Purkinje cell (primary cell): ENCODE results near the gene CALR3. TPM values are rescaled to one million over a fixed set of nuclear protein-coding genes. Genes with fewer than 3 reads are reported as not detected.

Source experiments
- polyA plus RNA-seq: library from polyadenylated mRNA; unstranded; fragments of >200 nt; fragmentation: Nextera tagmentation; gene quantifications from 2 replicates; pipeline ENCODE4 v1.2.1, GENCODE V29; 2014

CALR3 gene, protein sequence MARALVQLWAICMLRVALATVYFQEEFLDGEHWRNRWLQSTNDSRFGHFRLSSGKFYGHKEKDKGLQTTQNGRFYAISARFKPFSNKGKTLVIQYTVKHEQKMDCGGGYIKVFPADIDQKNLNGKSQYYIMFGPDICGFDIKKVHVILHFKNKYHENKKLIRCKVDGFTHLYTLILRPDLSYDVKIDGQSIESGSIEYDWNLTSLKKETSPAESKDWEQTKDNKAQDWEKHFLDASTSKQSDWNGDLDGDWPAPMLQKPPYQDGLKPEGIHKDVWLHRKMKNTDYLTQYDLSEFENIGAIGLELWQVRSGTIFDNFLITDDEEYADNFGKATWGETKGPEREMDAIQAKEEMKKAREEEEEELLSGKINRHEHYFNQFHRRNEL
- not detected in 2 replicates for polyA plus RNA-seq

DNA sequence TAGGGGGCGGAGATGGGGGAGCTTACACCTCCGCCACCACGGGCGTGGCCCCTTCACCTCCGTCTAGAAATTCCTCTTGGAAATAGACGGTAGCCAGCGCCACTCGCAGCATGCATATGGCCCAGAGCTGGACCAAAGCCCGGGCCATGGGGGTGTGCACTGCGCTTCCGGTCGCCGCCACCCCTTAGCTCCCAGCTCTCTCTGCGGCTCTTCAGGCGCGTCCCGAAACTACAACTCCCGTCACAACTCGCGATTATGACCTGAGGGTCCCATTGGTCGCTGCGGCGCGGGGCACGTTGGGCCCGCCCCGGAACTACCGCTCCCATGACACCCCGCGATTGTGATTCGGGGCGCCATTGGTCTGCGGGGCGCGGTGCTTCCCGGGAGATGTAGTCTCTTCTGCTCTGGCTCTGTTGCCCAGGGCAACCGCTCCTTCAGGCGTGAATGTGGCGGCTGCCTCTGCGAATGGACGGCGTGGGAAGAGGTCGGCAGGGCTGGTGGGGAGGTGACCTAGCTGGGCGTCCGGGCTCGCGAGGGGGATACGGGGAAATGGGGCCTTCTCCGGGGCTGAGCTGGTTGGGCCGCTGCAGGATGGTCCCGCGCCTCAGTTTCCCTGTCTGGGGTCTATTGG lies at the start of gene CALR3, which contains the start of gene C19orf44:
Gene CALR3, minus strand, starts transcription at position 186 of the 631 bp plus-strand sequence. Its CDS starts 38 bp downstream, at position 148.
Gene C19orf44, plus strand, starts transcription at position 413 of the 631 bp plus-strand sequence. CDS start 4,399 bp downstream, outside the sequence.

DNA sequence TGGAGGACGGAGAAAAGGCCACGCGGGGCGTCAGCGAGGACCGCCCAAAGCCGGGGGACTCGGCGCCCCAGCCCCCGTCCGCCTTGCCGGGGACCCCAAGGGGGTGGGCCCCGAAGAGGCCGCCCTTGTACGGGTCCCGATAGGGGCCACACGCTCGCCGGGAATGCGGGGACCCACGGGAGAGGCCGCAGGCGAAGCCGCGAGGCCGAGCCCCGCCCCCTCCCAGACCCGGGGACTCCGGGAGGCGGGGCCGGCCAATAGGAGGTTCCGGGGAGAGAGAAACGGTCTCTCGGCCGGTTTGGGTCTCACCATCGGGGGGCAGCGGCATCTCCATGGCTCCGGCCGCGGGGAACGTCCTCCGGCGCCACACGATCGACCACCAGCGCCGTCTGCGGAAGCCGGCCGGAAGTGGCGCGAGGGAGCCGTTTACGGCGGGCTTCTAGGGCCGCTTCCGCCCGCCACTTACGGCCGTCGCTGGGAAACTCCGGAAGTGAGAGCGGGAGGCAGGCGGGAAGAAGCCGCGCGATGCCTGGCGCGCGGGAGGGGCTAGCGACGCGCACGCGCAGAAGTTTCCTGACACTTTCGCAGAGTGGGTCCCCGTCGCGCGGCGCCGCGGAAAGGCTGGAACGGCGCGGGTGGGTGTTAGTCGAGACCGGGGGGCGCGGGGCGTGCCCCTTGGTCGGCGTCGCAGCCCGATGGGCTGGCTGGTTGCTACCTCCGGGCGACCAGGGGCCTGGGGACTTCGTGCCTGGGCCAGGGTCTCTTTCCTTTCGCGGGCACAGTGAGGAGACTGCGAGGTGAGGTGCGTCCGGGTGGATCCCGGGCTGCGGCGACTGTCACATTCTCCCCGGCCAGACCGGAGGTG lies 46.3 kb upstream of the CALR3 start, which contains the start of gene CHERP:
Gene CHERP, minus strand, starts transcription at position 393 of the 865 bp plus-strand sequence. Its CDS starts 59 bp downstream, at position 334.

Other genes with a start within 250 kb of the CALR3 start
- not detected in 2 replicates for gene KLF2, start 171.3 kb downstream of the CALR3 start, polyA plus RNA-seq
- 7.4 and 18.6 TPM in 2 replicates for gene EPS15L1, start 24.2 kb downstream of the CALR3 start, polyA plus RNA-seq
- 2.5 and 2.7 TPM in 2 replicates for gene C19orf44, start 227 bp upstream of the CALR3 start, polyA plus RNA-seq
- gene CHERP, start 46.3 kb upstream of the CALR3 start, polyA plus RNA-seq = 2.2 and 2.8 TPM in 2 replicates
- 23.4 and 37.8 TPM in 2 replicates for gene SLC35E1, start 76.2 kb upstream of the CALR3 start, polyA plus RNA-seq
- 1.3 and 1.5 TPM in 2 replicates for gene MED26, start 132.0 kb upstream of the CALR3 start, polyA plus RNA-seq
- 182 and 215 TPM in 2 replicates for gene SMIM7, start 164.0 kb upstream of the CALR3 start, polyA plus RNA-seq
- gene TMEM38A, start 165.0 kb upstream of the CALR3 start, polyA plus RNA-seq = 46.0 and 68.0 TPM in 2 replicates
- gene NWD1, start 223.7 kb upstream of the CALR3 start, polyA plus RNA-seq = not detected in 2 replicates